HG02885 (cell line): ENCODE results near the gene CREB5.
"Not testable (repeated sequence)": the region's sequence is repeated elsewhere in the genome, so short reads cannot be mapped to it uniquely, and the experiment has no call there.

Experiments used
- ATAC-seq: cut with Tn5 transposase; IDR thresholded peaks from one replicate; pipeline ENCODE4 v1.9.1; 2021; ENCODE audit warnings: mild to moderate bottlenecking; ENCODE audit not compliant: unreplicated experiment, poor library complexity

The CREB5 gene

GRCh38 chr7:28597284-28597683, 185.0 kb downstream of the CREB5 start:
- ATAC-seq: no peak

GRCh38 chr7:28598037-28598436, 185.7 kb downstream of the CREB5 start:
- ATAC-seq: not testable (repeated sequence)

GRCh38 chr7:28598586-28598985, 186.3 kb downstream of the CREB5 start:
- no peak for ATAC-seq

GRCh38 chr7:28599411-28599810, 187.1 kb downstream of the CREB5 start:
- no peak for ATAC-seq

GRCh38 chr7:28602282-28602681, 190.0 kb downstream of the CREB5 start:
- ATAC-seq: no peak

- no peak for ATAC-seq
Measured at GRCh38 chr7:28605427-28606085, 193.2 kb downstream of the CREB5 start.

GRCh38 chr7:28606421-28606820, 194.1 kb downstream of the CREB5 start:
- no peak for ATAC-seq

- ATAC-seq: no peak
Measured at GRCh38 chr7:28607855-28608193, 195.5 kb downstream of the CREB5 start.

- ATAC-seq: no peak
Measured at GRCh38 chr7:28608237-28608656, 195.9 kb downstream of the CREB5 start.

GRCh38 chr7:28608731-28609130, 196.4 kb downstream of the CREB5 start:
- ATAC-seq: no peak

GRCh38 chr7:28609608-28610007, 197.3 kb downstream of the CREB5 start:
- no peak for ATAC-seq

GRCh38 chr7:28611399-28611897, 199.1 kb downstream of the CREB5 start:
- not testable (repeated sequence) for ATAC-seq

GRCh38 chr7:28613262-28613661, 200.9 kb downstream of the CREB5 start:
- ATAC-seq: no peak

- no peak for ATAC-seq
Measured at GRCh38 chr7:28615091-28615490, 202.8 kb downstream of the CREB5 start.

- no peak for ATAC-seq
Measured at GRCh38 chr7:28617308-28617880, 205.1 kb downstream of the CREB5 start.

- no peak for ATAC-seq
Measured at GRCh38 chr7:28618383-28618782, 206.1 kb downstream of the CREB5 start.

- ATAC-seq: no peak
Measured at GRCh38 chr7:28619256-28619655, 206.9 kb downstream of the CREB5 start.

- peak; percentile 86 for ATAC-seq
Measured at GRCh38 chr7:28621369-28621841, 209.1 kb downstream of the CREB5 start.

- no peak for ATAC-seq
Measured at GRCh38 chr7:28623105-28623730, 210.9 kb downstream of the CREB5 start.

- ATAC-seq: no peak
Measured at GRCh38 chr7:28623863-28624262, 211.5 kb downstream of the CREB5 start.

- no peak for ATAC-seq
Measured at GRCh38 chr7:28625432-28625831, 213.1 kb downstream of the CREB5 start.

GRCh38 chr7:28626221-28626620, 213.9 kb downstream of the CREB5 start:
- no peak for ATAC-seq
